H7 (cell line): ENCODE measurements around the gene KRTAP29-1. TPM values are rescaled to one million over a fixed set of nuclear protein-coding genes. Genes with fewer than 3 reads are reported as not detected.
A peak's percentile ranks its signal among the peaks of the same experiment; 100 is the strongest.

ENCODE experiments used
- DNase-seq: peaks from one replicate; pipeline ENCODE4 v3.0.0; 2012
- H3K27me3 ChIP-seq: 2 replicates; pipeline ENCODE4 v1.6.0; 2011; ENCODE audit warnings: mild to moderate bottlenecking, low read length; ENCODE audit not compliant: control insufficient read depth, insufficient read depth
- H3K36me3 ChIP-seq: replicated peaks from 2 replicates; pipeline ENCODE4 v1.5.1; 2011; ENCODE audit warnings: low read length; ENCODE audit not compliant: control insufficient read depth, insufficient read depth
- H3K4me3 ChIP-seq: 2 replicates; pipeline ENCODE4 v1.5.1; 2011; ENCODE audit warnings: low read depth, mild to moderate bottlenecking, control low read depth, low read length, moderate library complexity; ENCODE audit not compliant: insufficient read depth
- total RNA-seq: library from RNA; depleted of rRNA; stranded (reverse); fragments of >200 nt; shearing (Covaris generic); gene quantifications from 2 replicates; pipeline ENCODE4 v1.2.3, GENCODE V29; 2014

The KRTAP29-1 gene
- total RNA-seq, 1 experiment from 2014 or later = not detected

- DNase-seq = no peak
- Histone ChIP-seq H3K36me3 (no peaks in the 10 kb centered on the region), H3K4me3 (no peak overlapping the region), H3K27me3 (no peaks in the 10 kb centered on the region)
These were observed 32.0 kb upstream of the KRTAP29-1 start for GRCh38 chr17:41334385-41335305.

DNA sequence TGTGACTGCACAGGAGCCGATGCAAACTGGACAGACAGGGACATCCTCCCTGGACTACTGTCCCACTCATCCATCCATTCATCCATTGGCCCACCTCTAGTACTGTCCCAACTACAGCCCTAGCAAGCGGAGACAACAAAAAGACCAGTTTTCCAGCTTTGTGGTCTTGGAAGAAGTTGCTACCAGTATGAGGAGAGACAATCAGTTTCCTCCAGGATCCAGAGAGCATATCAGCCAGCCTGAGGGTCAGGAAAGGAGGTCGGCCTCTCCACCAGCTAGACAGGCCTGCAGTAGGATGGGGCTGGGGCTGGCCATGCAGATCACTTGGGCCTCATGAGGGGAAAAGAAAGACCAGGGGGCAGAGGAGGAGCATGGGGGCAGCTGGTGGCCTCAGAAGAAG lies 31.2 kb upstream of the KRTAP29-1 start:
- no peak for DNase-seq
- Histone ChIP-seq H3K36me3 (no peaks in the 10 kb centered on the region), H3K27me3 (no peaks in the 10 kb centered on the region), H3K4me3 (no peak overlapping the region)

DNA sequence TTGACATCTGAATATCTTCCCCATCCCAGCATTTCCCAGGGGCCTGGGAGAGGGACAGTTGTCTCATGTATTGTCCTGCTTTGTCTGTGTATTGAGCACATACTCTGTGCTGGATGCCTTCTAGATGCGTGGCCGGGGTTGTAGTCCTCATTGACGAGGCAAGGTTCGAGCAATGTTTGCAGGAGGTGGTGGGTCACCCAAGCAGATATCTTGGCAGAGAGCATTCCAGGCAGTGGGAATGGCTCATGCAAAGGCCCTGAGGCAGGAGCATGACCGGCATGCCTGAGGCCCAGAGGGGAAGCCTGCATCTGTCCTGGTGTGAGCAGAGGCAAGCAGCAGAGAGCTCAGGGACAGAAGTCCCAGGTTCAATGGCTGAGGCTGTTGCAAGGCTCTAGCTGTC lies 30.4 kb upstream of the KRTAP29-1 start:
- no peak overlapping the region for H3K4me3 ChIP-seq
- no peaks in the 10 kb centered on the region for H3K27me3 ChIP-seq
- H3K36me3 ChIP-seq = no peaks in the 10 kb centered on the region
- DNase-seq = no peak

DNA sequence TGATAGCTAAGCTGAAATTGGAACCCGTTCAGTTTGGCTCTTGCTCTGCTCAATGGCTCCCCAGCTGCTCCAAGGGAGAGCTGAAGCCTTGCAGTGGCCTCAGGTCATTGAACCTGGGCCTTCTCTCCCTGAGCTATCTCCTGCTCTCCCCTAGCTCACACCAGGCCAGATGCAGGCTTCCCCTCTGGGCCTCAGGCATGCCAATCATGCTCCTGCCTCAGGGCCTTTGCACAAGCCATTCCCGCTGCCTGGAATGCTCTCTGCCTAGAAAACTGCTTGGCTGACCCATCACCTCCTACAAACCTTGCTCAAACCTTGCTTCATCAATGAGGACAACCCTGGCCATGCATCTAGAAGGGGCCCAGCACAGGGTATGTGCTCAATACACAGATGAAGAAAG lies 29.6 kb upstream of the KRTAP29-1 start:
- Histone ChIP-seq H3K4me3 (no peak overlapping the region), H3K36me3 (no peaks in the 10 kb centered on the region), H3K27me3 (no peaks in the 10 kb centered on the region)
- no peak for DNase-seq

GRCh38 chr17:41331606-41332005 lies 29.0 kb upstream of the KRTAP29-1 start:
- H3K27me3 ChIP-seq = no peaks in the 10 kb centered on the region
- H3K36me3 ChIP-seq = no peaks in the 10 kb centered on the region
- H3K4me3 ChIP-seq = no peak overlapping the region
- no peak for DNase-seq

GRCh38 chr17:41329279-41329948 lies 26.8 kb upstream of the KRTAP29-1 start:
- DNase-seq = peak; percentile 80
- Histone ChIP-seq H3K36me3 (no peaks in the 10 kb centered on the region), H3K4me3 (no peak overlapping the region), H3K27me3 (no peaks in the 10 kb centered on the region)

- Histone ChIP-seq H3K4me3 (no peak overlapping the region), H3K36me3 (no peaks in the 10 kb centered on the region), H3K27me3 (no peaks in the 10 kb centered on the region)
- no peak for DNase-seq
These were observed 25.6 kb upstream of the KRTAP29-1 start for GRCh38 chr17:41328207-41328606.

DNA sequence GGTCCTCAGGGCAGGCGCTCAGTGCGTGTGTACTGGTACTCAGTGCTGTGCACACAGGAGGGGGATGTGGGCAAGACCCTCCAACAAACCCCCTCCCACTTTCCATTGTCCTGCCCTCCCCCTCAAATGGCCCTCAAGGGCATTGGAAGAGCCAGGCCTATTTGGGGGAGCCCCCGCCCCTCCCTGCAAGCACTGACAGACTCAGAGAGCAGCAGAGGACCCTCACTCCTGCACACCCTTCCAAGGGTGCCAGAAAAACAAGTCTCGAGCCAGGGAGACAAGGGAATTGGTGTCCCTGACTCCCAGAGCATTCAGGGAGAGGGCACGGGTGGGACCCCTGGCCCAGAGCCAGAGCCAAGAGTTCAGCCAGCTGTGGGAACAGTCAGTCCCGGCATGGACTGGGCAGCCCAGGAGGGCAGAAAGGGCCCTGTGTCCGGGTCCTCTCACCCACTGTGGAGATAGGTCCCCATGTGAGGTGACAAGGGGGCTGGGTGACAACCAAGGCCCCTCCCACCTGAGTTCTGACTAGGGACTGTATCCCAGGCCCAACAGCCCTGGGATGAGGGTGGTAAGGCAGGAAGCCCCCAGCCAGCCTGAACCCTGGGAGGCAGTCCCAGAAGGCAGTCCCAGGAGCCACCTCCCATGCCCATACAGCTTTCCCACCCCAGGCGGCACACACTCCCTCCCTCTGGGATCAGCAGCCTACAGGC lies 24.9 kb upstream of the KRTAP29-1 start:
- Histone ChIP-seq H3K36me3 (no peaks in the 10 kb centered on the region), H3K27me3 (no peaks in the 10 kb centered on the region), H3K4me3 (no peak overlapping the region)
- no peak for DNase-seq

DNA sequence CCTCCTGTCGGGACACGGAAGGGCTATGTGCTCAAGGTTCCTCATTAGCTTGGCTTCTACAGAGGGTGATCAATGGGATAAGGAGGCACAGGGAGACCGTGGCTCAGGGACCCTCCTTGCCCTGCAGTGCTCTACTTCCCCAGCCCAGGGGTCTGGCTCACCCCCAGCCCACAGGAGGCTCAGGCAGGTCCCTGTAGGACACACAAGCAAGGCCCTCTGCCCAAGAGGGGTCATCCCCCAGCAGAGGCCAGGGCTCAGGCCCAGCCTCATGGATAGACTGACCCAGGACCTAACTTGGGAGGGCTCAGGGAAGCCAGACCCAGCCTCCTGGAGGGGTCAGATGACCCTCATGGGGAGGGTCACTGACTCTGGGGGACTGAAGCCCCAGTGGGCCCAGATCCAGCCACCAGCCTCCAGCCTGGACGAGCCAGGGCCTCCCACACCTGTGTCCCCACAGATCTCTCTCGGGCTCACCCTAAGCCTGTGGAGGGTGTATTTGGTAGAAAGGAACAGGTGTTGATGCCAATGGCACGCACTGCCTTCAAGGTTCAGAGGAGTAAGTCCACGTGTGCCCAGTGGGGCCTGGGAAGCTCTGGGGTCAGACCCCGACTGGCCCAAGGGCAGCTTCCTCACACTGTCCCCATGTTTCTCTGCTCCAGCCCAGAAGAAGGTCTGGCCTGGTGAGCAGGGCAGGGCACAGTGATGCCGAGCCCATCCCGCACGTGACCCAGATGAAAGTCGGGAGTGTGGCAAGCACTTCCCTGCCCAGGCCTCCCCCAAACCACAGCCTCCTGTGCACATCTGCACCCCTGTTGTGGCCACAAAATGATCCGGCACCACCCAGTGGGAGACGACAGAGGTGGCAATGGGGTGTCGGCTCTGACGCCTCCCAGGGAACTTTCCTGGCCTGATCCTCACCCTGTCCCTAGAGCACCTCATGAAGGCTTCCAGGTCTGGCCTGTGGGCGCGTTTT lies 23.8 kb upstream of the KRTAP29-1 start:
- DNase-seq = no peak
- no peaks in the 10 kb centered on the region for H3K27me3 ChIP-seq
- H3K4me3 ChIP-seq = no peak overlapping the region
- H3K36me3 ChIP-seq = no peaks in the 10 kb centered on the region

- Histone ChIP-seq H3K36me3 (no peaks in the 10 kb centered on the region), H3K4me3 (no peak overlapping the region), H3K27me3 (no peaks in the 10 kb centered on the region)
- no peak for DNase-seq
These were observed 23.0 kb upstream of the KRTAP29-1 start for GRCh38 chr17:41325611-41326010.

DNA sequence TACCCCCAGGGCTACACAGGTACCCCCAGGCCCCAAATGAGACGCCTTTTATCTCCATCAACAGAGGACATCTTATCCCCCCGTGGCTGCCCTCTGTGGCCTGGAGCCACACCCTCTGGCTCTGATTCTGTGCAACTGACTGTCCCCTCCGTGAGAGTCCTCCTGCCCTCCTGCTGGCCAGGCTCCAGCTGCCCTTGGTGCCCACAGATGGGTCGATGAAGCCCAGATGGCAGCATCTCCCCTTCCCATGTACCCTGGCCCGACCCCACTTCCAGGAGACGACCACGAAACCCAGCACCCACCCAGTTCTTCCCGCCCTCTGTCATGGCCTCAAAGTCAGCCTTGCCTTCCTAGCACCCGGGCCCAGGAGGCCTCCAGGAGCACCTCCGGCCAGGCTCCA lies 22.5 kb upstream of the KRTAP29-1 start:
- DNase-seq = no peak
- Histone ChIP-seq H3K4me3 (no peak overlapping the region), H3K36me3 (no peaks in the 10 kb centered on the region), H3K27me3 (no peaks in the 10 kb centered on the region)

DNA sequence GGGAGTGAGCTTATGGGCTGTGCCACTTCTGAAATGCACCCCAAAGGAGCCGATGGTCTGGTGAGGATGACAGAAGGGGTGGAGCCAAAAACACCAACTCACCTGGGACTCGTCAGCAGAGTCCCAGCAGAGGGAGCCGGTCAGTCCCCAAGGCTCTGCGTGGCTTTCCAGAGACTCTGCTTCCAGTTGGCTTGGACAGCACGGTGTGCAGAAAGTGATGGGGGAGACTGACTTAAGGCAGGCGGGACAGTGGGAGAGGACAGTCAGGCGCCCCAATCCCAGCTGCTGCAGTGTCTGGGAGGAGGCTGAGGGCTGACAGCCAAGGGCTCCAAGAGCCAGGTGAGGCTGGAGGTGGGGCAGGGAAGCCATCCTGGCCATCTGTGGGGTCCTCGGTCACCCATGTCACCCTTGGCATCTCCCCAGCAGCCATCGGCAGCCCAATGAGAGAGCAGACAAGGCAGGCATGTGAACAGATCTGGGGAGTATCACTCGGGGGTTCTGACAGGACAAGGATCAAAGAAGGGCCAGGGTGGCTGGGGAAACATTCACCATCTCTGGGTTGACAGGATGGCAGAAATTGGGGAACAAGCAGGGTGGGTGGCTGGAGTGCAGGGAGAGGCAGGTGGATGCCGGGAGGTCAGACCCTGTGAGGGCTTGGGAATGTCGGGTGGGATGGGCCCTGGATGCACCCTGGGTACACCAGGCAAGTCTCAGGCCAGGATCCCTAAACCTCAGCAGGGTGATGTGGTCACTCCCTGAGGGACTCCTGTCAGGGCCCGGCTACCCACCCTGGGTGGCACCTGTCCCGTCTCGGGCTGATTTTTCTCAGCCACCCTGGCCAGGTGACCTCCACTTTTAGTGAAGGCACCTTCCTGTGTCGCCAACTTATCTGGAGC lies 21.8 kb upstream of the KRTAP29-1 start:
- H3K36me3 ChIP-seq = no peaks in the 10 kb centered on the region
- DNase-seq = peak; percentile 84
- no peak overlapping the region for H3K4me3 ChIP-seq
- no peaks in the 10 kb centered on the region for H3K27me3 ChIP-seq
